Effector CD4-positive, alpha-beta T cell (primary cell): ENCODE results near the gene AP4B1.
"Not testable (repeated sequence)": the region's sequence is repeated elsewhere in the genome, so short reads cannot be mapped to it uniquely, and the experiment has no call there.

Experiments used
- DNase-seq: peaks from one replicate; pipeline ENCODE4 v3.0.0-alpha.2; 2020
- total RNA-seq: gene quantifications from one replicate; lab custom pipeline; 2026; lab: John Stamatoyannopoulos, UW

Gene AP4B1
- total RNA-seq: 58.0 reads per million, percentile 71 among the genes with 10 or more reads in this experiment

DNA sequence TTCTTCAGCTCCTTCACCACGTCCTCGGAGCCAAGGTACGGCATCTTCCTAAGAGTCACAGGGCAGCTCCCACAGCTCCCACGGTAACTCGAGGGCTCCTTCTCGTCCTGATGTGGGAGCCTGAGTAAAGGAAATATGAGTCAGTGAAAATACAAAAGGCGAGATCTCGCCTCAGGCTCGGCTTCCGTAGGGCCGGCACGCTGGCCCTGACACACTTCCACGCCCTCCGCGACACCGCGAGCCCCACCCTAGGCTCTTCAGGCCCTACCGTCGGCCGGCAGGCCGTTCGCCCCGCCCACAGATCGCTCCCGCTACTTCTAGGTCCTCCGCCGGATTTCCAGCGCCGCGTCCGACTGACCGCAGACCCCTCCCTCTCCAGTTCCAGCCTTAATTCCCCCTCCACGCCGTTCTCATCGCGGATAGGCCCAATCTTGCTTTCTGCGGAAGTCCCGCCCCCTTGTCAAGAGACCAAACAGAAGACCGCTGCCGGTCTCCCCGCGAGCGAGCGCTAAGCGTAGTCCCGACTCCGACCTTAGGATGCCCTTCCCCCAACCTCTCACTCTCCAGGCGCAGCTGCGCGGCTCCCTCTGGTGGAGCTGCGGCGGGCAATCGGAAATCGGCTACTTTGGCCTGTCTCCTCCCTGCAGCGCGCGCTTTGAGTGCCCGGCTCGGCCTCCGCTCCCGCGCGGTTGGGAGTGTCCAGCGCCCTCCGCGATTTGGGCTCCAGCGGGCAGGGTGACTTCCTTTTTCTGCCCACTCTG lies at the start of gene AP4B1, which contains the start of gene DCLRE1B:
Gene AP4B1, minus strand, starts transcription at position 126 of the 761 bp plus-strand sequence. Its CDS starts 82 bp downstream, at position 44.
Gene DCLRE1B, plus strand, starts transcription at position 653 of the 761 bp plus-strand sequence. CDS start 261 bp downstream, outside the sequence.
- peak; percentile 95 for DNase-seq

DNA sequence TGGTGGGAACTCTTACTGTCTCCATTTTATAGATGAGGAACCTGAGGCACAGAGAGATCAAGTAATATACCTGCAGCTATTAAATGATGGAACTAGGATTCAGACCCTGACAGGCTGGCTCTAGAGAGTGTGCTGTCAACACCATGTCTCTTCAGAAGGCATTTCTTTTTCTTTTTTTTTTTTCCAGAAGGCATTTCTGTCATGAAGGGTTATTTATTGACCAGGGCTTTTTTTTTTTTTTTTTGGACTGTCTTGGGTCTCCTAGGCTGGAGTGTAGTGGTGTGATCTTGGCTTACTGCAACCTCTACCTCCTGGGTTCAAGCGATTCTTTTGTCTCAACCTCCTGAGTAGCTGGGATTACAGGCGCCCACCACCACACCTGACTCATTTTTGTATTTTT lies 47.1 kb upstream of the AP4B1 start:
- DNase-seq: no peak

DNA sequence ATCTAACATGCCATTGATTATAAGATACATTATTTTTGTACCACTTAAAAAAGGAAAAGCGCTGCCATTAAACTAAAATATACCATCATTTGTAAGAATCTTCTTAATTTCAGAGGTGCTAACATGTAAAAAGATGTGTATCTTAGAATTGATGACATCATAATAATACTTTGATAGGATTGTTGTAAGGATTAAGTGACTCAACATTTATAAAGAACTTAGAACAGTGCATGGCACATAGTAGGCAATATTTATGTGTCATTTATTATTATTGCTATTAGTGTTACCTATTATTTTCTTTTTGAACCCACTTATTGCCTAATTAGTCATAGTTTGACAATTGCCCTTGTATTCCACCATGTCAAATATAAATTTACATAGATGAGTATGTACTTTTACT lies 46.3 kb upstream of the AP4B1 start:
- no peak for DNase-seq

DNA sequence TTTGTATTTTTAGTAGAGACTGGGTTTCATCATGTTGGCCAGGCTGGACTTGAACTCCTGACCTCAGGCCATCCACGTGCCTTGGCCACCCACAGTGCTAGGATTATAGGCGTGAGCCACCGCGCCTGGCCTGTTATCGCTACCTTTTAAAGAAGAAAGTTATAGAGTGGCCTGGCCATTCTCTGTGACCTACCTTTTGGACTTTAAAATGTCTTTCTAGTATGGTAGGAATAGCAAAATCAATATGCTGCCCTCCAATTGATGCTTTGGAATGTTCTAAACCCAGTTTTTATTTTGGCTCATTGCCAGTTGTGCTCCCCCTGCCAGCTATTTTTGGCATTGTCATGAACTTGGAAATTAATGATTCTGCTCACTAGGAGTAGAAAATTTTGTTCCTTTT lies 44.4 kb upstream of the AP4B1 start:
- DNase-seq: no peak

DNA sequence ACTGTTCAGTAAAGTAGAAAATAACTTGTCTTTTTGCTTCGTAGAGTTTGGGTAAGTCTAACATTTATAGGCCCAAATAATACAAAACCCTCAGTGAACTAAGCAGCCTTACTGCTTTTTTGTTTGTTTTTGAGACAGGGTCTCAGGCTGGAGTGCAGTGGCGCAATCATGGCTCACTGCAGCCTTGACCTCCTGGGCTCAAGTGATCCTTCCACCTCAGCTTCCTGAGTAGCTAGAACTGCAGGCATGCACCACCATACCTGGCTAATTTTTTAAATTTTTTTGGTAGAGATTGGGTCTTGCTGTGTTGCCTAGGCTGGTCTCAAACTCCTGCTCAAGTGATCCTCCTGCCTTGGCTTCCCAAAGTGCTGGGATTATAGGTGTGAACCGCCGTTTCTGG lies 43.6 kb upstream of the AP4B1 start:
- not testable (repeated sequence) for DNase-seq

DNA sequence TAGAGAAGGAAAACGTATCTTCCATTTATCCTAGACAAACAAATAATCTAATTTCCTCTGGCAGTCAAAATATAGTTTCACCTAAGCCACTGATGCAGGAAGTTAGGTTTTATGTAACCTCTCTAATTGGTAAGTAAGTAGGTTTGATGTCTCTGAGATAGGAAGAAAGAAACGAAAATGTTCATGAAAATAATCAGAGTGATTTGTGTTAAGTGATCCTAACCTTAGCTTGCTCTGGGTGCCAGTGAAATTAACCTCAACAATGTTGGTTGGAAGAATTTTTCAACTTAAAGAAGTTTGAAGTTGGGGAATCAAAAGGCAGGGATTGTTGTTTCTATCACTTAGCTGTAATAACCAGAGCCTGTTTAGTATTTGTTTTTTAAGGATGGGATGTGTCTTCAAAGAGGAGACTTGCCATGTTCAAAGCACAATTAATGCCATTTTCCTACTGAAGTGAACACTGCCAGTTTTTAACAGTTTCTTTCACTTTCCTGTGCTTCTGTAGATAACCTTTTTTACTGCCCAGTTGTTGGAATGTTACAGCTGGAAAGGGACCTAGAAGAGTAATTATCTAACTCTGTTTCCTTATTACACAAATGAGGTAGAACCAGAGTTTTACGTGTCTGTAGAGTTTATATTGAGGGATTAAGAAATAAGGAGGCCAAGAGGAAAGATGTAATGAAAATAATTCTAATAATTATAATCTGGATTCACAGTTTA lies 42.9 kb upstream of the AP4B1 start:
- no peak for DNase-seq

DNA sequence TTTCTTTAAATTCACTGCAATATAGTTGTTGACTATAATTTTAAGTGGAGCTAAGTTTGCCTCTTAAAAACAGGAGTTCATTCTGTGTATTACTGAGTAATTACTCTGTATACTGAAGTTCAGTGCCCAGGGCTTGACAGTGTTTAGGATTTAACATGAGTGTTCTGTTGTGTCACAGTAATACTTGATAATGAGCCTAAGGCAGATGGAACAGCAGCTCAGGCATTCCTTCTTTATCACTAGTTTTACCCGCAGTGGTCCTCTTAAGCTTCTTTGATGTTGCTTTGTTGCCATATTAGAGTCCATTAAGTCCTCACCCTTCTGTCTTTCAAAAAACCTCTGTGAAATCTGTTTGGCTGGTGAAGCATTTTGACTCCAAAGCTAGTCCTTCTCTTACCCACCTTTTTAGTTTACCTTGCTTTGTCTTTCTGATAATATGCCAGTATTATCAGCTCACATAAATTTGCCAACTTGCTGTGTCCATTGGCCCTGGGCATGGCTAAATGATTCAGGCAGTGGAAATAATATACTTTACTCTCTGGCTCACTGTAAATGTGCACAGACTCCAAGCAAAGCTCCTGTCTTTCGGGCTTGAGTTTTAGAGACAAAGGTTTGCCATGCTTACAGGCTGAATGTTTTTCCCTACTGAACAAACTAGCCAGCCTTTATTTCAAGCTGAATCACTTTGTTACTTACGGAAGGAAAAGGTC lies 42.2 kb upstream of the AP4B1 start:
- no peak for DNase-seq

DNA sequence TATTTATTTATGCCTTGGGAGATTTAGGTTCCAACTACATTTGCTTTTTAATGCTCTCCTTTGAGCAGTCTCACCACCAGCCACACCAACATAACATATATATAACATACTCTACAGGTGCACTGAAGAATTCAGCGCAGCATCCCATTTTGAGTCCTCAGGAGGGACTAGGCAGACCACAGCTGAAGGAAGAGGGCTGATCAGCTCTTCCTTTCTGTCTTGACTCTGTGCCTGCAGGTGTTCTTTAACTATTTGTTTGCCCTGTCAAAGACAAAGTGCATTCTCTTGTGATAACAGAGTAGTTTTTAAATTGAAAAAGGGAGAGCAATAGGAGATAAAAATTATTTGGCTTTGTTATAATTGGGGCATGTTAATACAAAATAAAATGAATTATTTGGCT lies 41.5 kb upstream of the AP4B1 start:
- no peak for DNase-seq

DNA sequence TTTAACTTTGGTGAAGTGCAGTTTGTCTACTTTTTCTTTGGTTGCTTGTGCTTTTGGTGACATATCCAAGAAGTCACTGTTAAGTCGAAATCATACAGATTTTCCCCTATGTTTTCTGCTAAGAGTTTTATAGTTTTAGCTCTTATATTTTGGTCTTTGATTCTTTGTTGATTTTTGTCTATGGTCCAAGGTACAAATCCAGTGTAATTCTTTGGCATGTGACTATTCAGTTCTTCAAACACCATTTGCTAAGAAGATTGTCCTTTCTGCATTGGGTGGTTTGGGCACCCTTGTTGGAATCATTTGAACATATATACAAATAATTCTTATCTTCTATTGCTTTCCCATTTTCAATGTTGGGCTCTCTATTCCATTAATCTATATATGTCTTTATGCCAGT lies 40.7 kb upstream of the AP4B1 start:
- DNase-seq: no peak

DNA sequence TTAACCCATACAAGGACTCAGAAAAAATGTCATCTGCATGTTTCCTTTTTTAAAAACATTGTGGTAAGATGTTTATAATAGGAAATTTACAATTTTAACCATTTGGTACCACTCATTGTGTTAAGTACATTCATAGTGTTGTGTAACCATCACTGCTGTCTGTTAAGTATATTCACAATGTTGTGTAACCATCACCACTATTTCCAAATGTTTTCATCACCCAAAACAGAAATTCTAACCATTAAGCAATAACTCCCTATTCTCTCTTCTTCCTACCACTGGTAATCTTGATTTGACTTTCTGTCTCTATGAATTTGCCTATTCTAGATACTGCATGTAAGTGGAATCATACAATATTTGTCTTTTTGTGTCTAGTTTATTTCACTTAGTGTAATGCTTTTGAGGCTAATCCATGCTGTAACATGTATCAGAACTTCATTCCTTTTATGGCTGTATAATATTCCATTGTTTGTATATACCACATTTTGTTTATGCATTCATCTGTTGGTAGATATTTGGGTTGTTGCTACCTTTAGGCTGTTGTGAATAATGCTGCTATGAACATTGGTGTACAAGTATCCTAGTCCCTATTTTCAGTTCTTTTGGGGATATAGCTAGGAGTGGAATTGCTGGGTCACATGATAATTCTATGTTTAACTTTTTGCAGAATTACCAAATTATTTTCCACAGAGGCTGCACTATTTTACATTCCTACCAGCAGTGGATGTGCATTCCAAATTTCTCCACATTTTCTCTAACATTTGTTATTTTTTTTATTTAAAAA lies 38.6 kb upstream of the AP4B1 start:
- DNase-seq: no peak

DNA sequence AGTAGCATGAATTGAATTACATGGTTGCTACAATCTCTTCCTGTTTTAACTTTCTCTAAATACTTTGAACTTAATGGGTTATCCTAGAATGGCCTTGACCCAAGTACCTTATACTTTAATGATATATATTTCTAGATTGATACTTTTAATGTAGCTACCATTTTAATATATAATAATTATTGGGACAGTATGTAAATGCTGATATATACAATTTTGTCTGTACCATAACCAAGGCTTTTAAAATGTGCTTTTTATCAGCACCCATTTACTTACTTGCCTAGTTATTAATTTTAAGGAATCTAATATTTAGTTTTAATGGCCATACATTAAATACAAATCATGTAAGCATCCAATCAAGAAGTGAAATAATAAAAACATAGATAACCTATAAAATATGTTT lies 37.9 kb upstream of the AP4B1 start:
- DNase-seq: no peak

DNA sequence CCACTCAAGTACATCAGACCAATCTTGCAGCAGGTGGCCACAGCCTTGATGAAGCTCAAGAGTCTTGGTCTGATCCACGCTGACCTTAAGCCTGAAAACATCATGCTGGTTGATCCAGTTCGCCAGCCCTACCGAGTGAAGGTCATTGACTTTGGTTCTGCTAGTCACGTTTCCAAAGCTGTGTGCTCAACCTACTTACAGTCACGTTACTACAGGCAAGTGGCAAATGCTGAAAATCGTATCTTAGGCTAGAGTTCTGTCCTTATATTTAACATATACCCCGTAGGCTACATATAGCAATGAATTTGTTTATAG lies 36.6 kb upstream of the AP4B1 start:
- DNase-seq: no peak

DNA sequence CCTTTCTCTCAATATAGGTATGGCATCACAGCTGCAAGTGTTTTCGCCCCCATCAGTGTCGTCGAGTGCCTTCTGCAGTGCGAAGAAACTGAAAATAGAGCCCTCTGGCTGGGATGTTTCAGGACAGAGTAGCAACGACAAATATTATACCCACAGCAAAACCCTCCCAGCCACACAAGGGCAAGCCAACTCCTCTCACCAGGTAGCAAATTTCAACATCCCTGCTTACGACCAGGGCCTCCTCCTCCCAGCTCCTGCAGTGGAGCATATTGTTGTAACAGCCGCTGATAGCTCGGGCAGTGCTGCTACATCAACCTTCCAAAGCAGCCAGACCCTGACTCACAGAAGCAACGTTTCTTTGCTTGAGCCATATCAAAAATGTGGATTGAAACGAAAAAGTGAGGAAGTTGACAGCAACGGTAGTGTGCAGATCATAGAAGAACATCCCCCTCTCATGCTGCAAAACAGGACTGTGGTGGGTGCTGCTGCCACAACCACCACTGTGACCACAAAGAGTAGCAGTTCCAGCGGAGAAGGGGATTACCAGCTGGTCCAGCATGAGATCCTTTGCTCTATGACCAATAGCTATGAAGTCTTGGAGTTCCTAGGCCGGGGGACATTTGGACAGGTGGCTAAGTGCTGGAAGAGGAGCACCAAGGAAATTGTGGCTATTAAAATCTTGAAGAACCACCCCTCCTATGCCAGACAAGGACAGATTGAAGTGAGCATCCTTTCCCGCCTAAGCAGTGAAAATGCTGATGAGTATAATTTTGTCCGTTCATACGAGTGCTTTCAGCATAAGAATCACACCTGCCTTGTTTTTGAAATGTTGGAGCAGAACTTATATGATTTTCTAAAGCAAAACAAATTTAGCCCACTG lies 36.0 kb upstream of the AP4B1 start:
- no peak for DNase-seq

DNA sequence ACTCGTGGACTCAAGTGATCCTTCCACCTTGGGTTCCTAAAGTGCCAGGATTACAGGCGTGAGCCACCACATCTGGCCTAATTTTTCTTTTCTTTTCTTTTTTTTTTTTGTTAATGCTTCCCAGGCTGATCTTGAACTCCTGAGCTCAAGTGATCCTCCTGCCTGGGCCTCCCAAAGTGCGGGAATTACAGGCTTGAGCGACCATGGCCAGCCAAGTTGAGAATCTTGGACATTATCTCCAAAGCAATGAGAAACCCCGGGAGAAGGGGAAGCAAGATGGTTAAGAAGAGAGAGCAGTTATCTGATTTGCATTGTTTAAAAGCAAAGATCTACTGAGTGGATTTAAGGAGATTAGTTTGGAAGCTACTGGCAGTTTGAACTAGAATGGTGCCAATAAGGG lies 33.6 kb upstream of the AP4B1 start:
- DNase-seq: no peak

DNA sequence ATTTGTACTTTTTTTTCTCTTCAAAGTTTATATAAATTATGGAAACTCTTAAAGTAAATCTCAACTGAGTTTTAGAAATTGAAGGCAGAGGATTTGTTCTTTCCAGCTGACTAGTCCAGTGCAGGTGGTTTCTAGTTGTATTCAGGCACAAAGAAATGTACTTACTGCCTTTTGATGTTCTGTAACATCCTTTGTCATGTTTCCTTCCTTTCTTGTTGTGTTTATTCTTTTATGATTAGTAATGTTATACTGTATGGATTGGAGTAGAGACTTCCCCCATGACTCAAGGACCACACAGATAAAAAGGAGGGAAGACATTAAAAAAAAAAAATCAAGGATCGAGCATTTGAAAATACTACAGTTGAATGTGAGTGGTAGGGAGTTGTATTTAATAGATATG lies 32.5 kb upstream of the AP4B1 start:
- DNase-seq: no peak

DNA sequence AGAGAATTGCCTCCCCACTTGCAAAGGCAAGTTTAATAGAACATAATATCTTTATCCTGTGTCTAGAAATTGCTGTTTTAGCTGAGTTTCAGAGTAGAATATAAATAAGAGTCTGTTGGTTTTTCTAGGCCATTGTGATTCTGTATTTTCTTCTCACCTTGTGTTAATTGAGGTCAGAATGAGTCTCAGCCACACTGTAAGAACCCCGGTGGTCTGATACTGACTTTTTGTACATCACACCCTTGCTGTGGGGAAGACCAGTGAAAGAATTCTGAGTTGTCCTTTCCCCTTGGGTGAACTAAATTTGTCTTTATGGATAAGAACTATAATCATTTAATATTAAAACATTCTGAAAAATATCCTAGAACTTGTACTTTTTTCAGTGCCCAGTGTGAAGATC lies 31.4 kb upstream of the AP4B1 start:
- no peak for DNase-seq

DNA sequence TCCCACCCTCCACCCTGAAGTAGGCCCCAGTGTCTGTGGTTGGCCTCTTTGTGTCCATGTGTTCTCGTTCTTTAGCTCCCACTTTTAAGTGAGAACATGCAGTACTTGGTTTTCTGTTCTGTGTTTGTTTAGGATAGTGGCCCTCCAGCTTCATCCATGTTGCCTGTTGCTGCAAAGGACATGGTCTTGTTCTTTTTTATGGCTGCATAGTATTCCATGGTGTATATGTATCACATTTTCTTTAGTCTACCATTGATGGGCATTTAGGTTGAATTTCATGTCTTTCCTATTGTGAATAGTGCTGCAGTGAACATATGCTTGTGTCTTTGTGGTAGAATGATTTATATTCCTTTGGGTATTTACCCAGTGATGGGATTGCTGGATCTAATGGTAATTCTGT lies 30.6 kb upstream of the AP4B1 start:
- no peak for DNase-seq

DNA sequence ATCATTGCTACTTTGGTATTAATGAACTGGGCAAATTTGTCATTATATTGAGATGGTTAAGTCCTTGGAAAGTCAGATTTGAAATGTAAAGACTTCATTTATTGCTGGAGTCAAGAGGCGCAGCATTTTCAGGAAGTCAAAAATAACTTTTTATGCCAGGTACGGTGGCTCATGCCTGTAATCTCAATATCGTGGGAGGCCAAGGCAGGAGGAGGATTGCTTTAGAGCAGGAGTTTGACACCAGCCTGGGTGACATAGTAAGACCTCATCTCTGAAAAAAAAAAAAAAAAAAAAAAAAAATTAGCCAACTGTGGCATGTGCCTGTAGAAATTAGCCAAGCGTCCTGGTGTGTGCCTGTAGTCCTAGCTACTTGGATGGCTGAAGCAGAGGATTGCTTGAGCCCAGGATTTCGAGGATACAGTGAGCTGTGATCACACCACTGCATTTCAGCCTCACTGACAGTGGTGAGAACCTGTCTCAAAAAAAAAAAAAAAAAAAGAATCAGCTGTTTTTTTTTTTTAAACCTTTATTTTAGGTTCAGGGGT lies 30.0 kb upstream of the AP4B1 start:
- no peak for DNase-seq

DNA sequence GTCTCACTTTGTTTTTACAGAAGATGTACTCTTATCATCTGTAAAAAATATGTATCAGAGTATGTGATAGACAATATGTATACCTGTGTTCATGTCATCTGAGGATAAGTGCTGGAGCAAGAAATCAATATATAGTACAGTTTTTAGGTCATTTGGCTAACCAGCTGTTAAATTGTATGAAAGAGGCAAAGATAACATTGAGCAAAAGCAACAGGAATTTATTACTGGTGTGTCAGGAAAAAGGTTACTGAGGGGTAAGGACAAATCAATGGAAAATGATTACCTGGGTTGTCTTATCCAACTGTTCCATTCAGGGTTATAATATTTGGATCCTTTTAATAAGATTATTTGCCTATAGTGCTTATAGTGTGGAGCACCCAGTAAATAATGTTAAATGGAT lies 29.4 kb upstream of the AP4B1 start:
- no peak for DNase-seq

DNA sequence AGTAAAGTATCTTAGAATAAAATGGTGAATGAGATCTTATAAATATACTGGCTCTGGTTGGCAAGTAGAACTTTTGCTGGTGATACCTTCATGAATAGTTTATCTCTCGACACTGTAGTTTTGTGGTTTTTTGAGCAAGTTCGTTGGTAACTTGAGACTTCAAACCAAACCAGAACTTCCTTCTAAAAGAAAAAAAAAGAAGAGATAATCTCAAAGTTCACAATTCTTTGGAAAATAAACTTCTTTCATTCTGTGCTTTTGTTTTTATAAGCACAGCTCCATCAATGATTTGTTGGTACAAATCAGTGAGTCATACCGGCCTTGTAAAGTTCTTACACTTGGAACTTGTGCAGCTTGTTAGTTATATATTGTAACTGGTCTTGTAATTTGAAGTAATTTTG lies 26.9 kb upstream of the AP4B1 start:
- no peak for DNase-seq

DNA sequence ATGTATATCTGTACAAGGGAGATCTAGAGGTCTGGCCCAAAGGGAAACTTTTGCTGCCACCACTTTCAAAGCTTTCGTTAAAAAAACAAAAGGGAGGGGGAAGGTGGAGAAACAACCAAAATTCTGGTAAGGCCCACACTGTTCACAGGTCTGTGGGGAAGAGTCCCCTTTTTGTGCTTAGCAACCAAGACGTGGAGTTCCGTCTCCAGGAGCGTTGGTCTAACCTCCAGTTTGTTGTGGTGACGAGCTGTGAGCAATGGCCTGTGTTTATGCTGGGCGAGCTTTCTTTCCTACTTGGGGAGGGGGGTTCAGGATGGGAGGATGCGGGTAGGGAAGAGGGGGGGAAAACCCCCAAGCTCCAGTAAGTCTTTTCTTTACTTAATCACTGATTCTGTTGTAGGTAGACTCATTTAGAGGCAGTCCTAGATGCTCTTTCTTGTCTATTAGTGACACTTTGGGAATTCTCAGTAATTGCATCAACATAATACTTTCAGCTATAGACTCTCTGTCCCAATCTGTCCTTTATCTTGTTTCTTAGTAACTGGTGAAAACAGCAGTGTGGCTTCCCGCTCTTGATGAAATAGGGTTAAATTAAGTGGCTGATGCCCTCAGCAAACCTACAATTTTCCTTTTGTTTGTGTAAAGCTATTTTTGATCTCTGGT lies 26.0 kb upstream of the AP4B1 start:
- peak; percentile 77 for DNase-seq
